H4 (cell line): Measurements from ENCODE around the gene HOXC5. TPM values are rescaled to one million over a fixed set of nuclear protein-coding genes. Genes with fewer than 3 reads are reported as not detected.
A peak's percentile ranks its signal among the peaks of the same experiment; 100 is the strongest.
"Not testable (repeated sequence)": the region's sequence is repeated elsewhere in the genome, so short reads cannot be mapped to it uniquely, and the experiment has no call there.

ENCODE experiments used
- DNase-seq: peaks from one replicate; pipeline ENCODE4 v3.0.0-alpha.2; 2015; ENCODE audit warnings: low spot score
- total RNA-seq: library from RNA; depleted of rRNA; stranded (reverse); fragments of >200 nt; shearing (Covaris generic); gene quantifications from 2 replicates; pipeline ENCODE4 v1.2.3, GENCODE V29; 2014

HOXC5 gene
- total RNA-seq, 1 experiment from 2014 or later: not detected

GRCh38 chr12:54033106-54033979, 493 bp downstream of the HOXC5 start:
- no peak for DNase-seq

DNA sequence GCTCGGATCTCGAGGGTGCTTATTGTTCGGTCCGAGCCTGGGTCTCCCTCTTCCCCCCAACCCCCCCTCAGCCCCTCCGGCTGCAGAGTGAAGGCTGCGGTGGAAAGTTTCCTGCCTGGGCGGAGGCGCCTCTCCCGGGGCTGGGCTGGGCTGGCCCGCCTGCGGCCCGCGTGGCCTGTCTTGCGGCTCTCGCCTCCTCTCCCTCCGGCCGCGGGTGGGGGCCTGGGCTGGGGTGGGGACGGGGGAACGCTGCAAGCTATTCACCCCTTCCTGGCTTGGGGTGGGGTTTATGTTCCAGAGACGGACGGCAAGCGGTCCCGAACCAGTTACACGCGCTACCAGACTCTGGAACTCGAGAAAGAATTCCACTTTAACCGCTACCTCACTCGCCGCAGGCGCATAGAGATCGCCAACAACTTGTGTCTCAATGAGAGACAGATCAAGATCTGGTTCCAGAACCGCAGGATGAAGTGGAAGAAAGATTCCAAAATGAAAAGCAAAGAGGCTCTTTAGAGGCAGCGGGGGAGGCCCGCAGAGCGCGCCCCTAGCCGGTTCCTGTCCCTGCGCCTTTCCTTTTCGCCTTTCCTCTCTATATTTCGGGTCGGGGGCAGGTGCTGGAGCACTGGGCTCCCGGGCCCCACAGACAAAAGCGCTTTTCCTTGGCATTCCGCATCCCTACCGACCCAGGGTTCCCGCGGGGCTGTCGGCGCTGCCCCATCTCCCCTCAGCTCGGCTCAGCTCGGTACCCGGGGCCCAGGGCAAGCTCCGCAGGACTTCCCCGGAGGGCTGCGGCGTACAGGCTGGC, 1.3 kb downstream of the HOXC5 start:
- no peak for DNase-seq

DNA sequence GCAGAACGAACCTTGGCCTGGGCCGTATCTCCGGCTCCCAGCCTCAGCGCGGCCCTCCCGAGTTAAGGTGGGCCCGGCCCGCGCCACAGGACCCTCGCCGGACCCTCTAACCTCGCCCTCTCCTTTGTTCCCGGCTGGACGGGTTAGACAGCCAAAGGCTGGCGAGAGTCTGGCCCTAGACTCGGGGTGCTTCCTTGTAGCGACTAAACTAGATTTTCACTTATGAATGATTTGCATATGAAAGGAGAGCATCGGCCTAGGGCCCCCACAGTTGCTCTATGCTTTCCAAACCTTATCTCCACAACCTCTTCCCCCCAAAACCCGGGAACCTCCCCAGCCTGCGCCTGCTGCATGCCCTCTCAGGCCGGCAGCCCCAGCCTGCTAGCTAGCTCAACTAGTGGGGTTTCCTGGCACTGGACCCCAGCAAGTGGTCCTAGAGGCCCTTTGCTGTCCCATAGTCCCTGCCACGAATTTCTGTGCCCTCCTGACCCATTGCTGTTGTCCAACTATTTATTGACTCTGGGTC, 2.0 kb downstream of the HOXC5 start:
- no peak for DNase-seq

GRCh38 chr12:54035568-54036264, 2.9 kb downstream of the HOXC5 start:
- DNase-seq: no peak

- peak; percentile 45 for DNase-seq
Observed at GRCh38 chr12:54036620-54037359, 3.9 kb downstream of the HOXC5 start.

- no peak for DNase-seq
Observed at GRCh38 chr12:54037360-54038283, 4.8 kb downstream of the HOXC5 start.

DNA sequence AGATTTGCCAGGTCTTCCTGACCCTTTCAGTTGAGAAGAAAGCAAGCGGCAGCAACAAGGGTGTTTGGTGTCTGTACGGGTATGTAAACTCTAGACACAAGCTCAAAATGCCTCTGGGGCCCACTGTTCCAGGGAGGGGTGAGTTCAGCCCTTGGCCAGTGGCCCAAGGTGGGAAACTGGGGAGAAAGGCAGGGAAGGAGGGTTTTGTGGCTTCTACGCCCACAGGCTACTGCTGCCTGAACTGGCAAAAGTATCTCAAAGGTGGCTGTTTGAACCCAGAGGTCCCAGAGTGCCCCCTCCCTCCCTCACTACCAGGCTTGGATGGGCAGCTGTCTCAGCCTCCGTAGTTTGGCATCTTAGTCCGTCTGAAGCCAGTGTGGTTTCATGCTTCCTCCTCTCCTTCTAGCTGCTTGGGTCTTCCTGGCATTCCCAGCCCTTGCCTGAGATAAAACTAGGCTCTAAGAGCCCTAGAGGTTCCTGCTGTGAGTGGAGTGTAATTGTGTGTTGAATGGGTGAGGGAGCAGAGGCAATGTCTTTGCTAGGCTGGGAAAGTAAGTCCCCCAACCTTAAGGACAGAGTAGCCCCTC, 5.5 kb downstream of the HOXC5 start:
- no peak for DNase-seq

GRCh38 chr12:54038871-54039414, 6.1 kb downstream of the HOXC5 start:
- no peak for DNase-seq

GRCh38 chr12:54039417-54040147, 6.7 kb downstream of the HOXC5 start:
- DNase-seq: no peak

DNA sequence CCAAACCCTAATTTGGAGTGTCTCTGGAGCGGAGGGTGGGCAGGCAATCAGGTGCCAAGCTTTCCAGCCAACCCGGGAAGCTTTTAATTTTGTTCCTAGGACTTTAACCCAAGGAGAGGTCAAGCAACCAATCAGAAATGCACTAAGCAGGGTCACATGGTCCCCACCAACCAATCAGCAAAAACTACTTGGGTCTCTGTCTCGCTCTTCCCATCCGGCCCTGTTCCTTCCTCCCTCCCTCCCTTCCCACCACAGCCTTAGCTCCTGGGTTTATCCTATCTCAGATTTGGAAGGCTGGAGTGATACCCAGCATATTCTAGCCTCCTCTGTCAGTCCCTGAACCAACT, 7.3 kb downstream of the HOXC5 start:
- no peak for DNase-seq

DNA sequence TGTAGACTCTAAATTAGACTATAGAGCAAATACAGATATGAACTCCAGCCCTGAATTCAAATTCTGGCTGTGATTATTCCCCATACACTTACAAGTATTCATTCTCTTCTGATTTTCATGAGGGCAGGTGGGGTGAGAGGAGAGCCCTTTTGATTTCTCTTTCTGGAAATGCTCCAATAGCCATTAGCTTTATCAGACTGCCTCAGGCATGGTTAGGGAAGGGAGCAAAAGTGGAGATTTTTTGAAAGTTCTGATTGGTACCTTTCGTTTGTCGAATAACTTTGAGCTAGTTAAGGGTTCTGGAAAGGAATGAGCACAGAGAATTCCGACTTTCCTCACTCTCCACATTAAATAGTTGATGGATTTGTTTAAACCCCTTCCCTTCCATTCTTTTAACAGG, 7.8 kb downstream of the HOXC5 start:
- no peak for DNase-seq

- DNase-seq: no peak
Observed at GRCh38 chr12:54041097-54041690, 8.3 kb downstream of the HOXC5 start.

- DNase-seq: not testable (repeated sequence)
Observed at GRCh38 chr12:54042033-54042432, 9.2 kb downstream of the HOXC5 start.

DNA sequence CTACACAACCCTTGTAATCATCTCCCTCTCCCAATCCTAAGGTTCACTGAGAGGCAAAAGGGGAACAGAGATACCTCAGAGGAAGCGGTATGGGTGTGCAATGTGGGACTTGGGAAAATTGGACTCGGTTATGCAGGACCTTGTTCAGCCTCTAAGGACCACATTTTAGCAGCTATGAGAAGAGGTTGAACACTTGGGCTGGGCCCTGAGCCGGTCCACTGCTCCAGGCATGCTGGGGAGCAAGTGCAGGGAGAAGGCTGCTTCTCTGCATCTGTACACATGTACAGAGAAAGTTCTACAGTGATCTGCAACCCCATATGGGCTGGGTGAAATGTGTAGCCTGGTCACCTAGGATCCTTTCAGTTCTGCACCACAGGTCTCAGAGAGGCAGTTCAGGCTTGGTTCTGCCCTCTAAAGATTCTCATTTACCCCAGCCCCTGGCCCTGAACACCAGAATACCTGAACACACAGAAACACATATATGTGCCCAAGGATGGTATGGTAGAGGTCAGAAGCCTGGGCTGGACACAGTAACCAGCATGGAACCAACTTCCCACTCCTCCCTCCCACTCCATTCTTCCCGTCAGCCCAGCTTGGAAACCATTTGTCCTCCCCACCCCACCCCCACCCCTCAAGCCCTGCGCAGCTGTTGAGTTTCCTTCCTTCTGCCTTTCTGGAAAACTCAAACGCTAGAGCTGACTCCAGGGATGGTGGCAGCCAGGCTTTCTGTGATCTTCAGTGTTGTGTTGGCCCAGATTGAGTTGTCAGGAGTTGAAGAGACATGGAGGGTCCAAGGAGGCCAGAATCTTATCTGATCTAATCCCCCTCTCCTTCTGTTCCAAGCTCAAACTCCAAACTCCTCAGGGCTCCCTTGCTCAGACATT, 10.4 kb downstream of the HOXC5 start:
- DNase-seq: no peak

- DNase-seq: no peak
Observed at GRCh38 chr12:54044425-54045103, 11.7 kb downstream of the HOXC5 start.

- no peak for DNase-seq
Observed at GRCh38 chr12:54045401-54045800, 12.6 kb downstream of the HOXC5 start.
